GM18502 (cell line): ENCODE results near the gene CCDC187.
"Not testable (repeated sequence)": the region's sequence is repeated elsewhere in the genome, so short reads cannot be mapped to it uniquely, and the experiment has no call there.

Experiments
- ATAC-seq: cut with Tn5 transposase; IDR thresholded peaks from one replicate; pipeline ENCODE4 v1.9.1; 2021; ENCODE audit warnings: mild to moderate bottlenecking; ENCODE audit not compliant: unreplicated experiment, poor library complexity

The CCDC187 gene

GRCh38 chr9:136274786-136275654, 28.9 kb downstream of the CCDC187 start:
- ATAC-seq: no peak

DNA sequence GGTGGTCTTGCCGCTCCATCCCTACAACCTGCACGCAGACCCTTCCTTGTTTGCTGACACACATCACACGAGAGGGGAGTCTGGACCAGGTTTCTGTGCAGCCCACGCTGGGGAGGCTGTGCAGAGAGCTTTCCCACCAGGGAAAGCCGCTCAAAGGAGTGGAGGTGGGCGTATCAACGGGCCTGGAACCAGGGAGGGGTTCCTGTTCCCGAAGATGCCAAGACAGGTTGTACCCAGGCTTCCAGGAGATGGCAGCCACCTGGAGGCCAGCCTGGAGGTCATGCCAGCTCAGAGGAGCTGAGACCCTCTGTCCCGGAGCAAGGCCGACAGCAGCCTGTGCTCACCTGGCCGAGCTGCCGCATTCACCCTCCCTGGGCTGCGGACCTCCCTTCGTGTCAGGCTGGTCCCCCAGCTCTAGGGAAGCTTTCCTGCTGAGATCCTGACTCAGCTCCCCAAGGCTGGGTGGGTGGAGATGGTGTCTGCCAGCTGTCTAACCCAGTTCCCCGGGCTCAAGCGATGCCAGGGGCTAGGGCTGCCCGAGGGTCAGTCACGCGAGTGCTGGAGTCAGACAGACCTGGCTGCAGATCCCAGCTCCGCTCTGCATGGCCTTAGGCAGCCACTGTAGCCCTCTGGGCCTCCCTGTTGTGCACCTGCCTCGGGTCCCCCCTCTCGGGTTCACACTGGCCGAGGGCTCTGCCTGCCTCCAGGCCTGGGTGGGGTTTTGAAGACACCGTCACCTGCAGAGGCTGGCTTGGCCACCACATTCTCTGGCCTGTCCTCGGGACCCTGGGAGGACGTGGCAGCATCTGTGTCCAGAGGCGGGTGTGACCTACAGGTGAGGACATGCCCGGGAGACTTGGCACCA, 29.7 kb downstream of the CCDC187 start:
- ATAC-seq: no peak

DNA sequence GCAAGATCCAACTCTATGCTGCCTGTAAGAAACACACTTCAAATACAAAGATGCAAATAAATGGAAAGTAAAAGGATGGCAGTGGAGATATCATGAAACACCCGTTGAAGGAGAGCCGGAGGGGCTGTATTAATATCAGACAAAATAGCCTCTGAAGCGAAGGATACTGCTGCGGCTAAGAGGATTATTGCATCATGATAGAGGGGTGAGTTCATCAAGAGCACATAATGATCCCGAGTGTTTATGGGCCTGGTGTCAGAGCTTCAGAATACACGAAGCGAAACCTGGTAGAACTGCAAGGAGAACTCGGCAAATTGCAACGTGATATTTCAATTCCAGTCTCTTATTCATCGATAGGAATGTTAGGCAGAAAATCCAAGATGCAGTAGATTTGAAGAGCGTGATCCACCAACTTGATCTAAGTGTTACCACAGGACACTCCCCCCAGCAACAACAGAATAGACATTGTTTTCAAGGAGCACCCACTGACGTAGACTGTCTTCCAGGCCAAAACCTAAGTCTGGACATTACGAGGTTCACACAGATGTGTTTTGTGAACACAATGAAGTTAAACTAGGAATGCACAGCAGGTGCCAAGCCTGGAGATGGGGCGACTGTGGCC, 30.5 kb downstream of the CCDC187 start:
- no peak for ATAC-seq

DNA sequence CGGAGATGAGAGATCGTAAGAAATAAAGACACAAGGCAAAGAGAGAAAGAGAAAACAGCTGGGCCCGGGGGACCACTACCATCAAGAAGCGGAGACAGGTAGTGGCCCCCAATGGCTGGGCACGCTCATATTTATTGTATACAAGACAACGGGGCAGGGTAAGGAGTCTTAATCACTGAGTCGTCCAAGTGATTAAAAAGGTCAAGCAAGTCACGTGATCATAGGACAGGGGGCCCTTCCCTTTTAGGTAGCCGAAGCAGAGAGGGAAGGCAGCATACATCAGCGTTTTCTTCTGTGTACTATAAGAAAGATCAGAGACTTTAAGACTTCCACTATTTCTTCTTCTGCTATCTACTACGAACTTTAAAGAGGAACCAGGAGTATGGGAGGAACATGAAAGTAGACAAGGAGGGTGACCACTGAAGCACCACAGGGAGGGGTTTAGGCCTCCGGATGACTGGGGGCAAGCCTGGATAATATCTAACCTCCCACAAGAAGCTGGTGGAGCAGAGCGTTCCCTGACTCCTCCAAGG, 33.7 kb downstream of the CCDC187 start:
- no peak for ATAC-seq

DNA sequence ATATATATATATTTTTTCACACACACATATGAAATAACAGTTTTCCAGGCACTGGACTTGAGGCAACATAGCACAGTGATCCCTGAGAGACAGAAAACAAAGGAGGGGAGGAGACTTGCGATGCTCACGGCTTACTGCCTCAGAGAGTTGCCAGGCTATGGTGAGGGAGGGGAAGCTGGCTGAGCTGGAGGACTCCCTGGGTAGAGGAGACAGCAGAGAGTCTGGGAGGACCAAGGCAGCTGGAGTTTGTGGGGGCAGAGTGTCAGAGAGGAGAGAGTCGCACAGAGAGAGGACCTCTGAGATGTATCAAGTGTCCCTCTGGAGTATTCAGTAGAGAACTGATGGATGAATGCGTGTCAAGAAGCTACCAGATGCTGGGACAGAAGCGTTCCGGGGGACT, 35.2 kb downstream of the CCDC187 start:
- no peak for ATAC-seq

- no peak for ATAC-seq
Measured at GRCh38 chr9:136268318-136268717, 35.6 kb downstream of the CCDC187 start.

DNA sequence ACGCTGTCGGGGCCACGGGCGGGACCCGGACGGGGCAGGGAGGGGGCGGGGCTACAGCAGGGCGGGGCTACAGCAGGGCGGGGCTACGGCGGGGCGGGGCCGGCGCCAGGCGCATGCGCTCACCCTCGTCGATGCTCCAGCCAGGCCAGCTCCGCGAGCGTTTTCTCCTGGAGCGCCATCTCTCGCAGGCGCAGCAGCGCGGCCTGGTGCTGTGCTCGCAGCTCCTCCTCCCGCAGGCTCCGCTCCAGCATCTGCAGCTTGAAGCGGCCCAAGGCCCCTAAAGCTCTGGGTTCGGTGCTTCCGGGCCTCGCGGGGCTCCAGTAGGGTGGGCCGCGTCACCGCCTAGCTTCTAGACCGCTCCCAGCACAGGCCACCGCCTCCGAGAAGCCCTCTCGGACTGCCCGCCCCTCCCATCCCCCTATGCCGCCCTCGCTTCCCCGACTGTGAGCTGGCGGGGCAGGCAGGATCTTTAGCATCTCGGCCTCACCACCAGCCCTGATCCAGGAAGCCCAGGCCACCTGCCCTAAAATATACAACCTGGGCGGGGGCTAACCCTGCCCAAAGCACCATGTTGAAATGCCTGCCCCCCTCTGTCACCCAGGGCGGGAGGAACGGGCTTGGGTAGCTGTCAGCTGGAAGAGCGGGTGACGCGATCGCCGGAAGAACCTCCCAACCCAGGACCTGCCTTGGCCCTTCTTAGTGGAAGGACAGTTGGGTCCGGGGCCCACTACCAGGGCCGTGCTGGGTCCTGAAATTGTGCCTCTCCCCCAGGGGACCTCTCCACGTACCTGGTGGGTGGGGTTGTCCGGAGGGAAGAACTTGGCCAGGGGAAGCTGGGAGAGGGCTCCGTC, 36.4 kb downstream of the CCDC187 start:
- peak; percentile 71 for ATAC-seq

- ATAC-seq: not testable (repeated sequence)
Measured at GRCh38 chr9:136266641-136267040, 37.3 kb downstream of the CCDC187 start.

DNA sequence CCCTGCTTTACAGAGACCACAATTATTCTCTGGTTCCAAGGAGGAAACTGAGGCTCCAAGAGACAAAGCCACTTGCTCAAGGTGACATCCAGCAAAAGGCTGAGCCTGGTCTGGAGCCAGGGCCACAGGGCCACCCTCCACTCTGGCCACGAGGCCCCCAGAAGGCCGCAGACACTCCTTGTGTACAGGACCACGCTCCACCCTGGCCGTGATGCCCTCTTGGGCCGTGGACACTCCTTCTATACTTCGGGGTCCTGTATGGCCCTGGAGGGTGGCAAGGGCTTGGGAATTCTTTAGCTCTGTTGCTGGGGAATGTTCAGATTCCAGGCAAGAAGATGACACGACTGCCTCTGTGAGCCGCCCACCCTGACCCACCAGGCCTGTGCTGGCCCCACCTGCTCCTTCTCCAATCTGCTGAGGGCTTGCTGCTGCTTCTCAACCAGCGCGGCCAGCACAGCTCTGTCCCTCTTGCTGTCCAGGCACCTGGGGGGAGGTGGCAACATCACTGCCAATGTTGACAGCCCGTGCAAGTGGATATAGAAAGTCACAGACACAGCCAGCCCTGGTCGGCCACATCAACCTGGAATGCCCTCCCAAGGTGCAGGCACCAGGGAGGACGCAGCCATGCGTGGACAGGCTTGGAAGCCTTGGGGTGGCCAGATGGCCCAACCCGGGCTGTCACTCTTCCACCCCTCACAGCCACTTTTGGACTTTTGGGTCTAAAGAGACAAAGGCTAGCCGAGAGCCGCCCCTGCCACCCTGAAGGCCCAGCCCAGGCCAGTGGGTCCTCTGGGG, 38.1 kb downstream of the CCDC187 start:
- no peak for ATAC-seq

GRCh38 chr9:136264441-136265405, 39.2 kb downstream of the CCDC187 start:
- ATAC-seq: no peak

- no peak for ATAC-seq
Measured at GRCh38 chr9:136264031-136264430, 39.9 kb downstream of the CCDC187 start.

DNA sequence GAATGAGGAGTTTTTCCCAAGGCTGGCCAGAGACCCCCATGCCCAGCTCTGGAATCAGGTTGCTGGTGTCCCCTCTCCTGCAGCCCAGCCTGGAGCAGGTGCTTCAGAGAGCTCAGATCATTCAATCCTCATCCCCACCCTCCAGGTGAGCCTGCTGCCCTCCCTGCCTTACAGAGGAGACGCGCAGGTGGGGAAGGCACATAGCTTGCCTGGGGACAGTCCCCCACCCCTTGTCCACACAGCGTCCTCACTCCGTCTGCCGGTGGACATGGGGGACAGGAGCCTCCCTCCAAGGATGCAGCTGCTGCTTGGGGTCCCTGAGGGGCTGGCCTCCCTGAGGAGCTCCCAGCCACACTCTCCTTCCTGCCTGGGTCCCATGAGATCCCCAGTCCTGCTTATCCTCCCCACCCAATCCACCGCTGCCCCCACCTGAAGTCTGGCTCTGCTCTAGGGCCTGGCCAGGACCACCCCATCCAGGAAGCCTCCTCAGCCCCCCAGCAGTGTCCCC, 41.2 kb downstream of the CCDC187 start:
- ATAC-seq: no peak

DNA sequence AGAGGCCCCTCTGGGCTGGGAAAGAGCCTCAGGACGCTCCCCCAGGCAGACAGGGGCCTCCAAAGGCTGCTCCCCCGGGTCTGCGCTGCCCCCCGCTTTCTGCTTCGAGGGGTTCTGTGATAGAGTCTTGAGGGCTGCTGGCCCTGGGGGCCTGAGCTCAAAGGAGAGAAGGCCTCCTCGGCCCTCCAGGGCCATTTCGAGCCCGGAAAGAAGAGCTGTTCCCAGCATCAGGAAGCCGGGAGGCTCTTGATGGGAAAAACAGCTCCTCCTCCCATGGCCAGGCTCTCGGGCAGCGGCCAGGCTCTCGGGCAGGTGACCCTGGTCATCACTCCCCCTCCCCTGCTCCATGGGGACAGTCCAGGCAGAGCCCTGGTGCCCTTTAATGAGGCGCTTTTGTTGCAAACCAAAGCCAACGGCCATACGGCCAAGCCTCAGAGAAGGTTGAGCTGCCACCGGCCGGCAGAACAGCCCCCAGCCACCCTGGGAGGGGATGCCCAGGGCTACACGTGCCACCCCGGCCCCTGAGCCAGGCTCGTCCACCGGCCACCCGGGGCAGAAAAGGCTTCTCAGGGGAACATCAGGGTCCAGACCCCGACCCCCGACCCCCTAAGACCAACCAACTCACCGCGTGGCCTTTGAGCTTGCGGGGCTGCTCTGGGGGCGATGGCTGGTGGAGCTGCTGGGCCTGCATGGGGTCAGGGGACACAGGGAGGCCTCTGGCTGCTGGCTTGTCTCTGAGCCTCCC, 42.0 kb downstream of the CCDC187 start:
- no peak for ATAC-seq

GRCh38 chr9:136260936-136261472, 42.9 kb downstream of the CCDC187 start:
- no peak for ATAC-seq

GRCh38 chr9:136260521-136260920, 43.4 kb downstream of the CCDC187 start:
- ATAC-seq: no peak

- no peak for ATAC-seq
Measured at GRCh38 chr9:136259836-136260235, 44.1 kb downstream of the CCDC187 start.

- ATAC-seq: no peak
Measured at GRCh38 chr9:136259517-136259813, 44.4 kb downstream of the CCDC187 start.
